ENCODE results near the gene TNIP2.
"Not testable (repeated sequence)": the region's sequence is repeated elsewhere in the genome, so short reads cannot be mapped to it uniquely, and the experiment has no call there.

The TNIP2 gene

GRCh38 chr4:2794486-2795299 lies 38.6 kb upstream of the TNIP2 start:
- DNase-seq (ENCODE audit: low spot score), result no peak

GRCh38 chr4:2793586-2794485 lies 37.7 kb upstream of the TNIP2 start:
- DNase-seq (ENCODE audit: low spot score), result no peak

DNA sequence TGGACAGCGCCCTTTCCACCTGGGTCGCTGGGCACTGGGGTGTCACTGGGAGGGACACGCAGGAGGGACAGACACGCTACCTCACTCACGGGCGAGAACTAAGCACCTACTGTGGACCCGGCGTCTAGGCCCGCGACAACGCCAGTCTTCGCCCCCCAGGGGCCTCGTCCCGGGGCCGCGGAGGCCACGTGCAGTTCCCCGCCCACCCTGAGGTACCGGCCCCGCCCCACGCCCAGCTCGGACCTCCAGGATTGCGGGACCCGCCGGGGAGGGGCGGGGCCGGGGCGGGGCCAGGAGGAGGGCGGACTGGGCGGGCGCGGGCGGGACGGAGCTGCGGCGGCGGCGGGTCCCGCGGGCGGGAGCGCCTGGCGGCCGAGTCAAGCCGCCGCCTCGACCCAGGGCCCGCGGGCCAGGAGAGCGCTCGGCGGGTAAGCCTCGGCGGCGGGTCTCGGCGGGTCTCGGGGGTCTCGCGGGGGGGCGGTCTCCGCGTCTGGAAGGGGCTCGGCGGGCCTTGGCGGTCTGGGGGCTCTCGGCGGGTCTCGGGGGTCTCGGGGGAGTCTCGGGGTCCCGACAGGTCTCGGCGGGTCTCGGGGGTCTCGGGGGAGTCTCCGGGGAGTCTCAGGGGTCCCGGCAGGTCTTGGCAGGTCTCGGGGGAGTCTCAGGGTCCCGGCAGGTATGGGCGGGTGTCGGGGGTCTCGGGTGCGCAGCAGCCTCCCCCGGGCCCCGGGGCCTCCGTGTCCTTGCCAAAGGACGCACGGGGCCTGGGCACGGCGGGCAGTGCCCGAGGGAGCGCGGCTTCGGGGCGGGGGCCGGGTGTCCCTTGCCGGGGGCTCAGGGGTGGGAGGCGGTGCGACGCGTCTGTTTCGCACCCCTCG lies 36.8 kb upstream of the TNIP2 start, which contains the start of gene SH3BP2:
Gene SH3BP2 (plus strand): TSS at position 375 of the 875 bp plus-strand sequence. CDS start 27,533 bp downstream, outside the sequence.
- no peak for DNase-seq (ENCODE audit: low spot score)

- DNase-seq (ENCODE audit: low spot score), result no peak
These were observed 36.2 kb upstream of the TNIP2 start for GRCh38 chr4:2792396-2792710.

GRCh38 chr4:2791518-2792395 lies 35.6 kb upstream of the TNIP2 start:
- no peak for DNase-seq (ENCODE audit: low spot score)

DNA sequence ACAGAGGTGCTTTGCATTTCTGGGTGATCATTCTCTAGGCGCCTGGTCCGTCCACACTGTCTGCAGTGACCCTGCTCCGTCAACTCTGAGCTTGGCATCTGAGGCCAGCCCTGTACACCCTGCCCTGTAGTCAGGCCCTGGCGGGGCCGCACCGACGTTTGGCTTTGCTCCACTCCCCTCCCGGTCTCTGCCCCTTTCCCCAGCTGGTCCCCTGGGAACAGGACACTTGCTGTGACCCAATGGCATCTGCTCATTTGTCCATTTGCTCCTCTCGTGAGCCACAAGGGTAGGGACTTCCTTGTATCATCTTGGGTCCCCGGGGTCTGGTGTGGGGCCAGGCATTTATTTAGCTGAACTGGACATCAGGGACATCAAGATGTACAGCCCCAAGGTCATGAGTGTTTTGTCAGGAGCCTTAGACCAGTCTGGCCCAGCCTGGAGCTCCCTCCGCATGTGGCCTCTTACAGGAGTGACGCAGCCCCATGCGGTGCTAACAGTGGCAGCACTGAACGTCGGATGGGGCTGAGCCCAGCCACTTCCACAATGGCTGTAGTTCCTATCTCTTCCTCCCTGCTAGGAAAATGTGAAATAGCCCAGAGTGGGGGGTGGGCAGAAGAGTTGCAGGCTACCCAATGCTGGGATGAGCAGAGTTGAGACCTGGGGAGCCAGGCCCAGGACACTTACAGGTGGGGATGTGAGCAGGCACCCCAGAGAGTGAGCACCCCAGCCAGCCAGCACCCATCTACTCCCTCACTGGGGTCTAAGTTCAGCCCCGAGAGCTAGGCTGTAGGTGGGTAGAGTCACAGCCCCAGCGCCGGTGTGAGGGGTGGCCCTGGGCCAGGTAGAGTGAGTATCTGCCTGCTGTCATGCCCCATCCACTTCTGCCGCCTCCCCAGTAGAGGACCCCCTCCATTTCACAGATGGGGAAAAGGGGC lies 34.7 kb upstream of the TNIP2 start:
- no peak for DNase-seq (ENCODE audit: low spot score)

- DNase-seq (ENCODE audit: low spot score), result no peak
These were observed 33.9 kb upstream of the TNIP2 start for GRCh38 chr4:2789793-2790582.

DNA sequence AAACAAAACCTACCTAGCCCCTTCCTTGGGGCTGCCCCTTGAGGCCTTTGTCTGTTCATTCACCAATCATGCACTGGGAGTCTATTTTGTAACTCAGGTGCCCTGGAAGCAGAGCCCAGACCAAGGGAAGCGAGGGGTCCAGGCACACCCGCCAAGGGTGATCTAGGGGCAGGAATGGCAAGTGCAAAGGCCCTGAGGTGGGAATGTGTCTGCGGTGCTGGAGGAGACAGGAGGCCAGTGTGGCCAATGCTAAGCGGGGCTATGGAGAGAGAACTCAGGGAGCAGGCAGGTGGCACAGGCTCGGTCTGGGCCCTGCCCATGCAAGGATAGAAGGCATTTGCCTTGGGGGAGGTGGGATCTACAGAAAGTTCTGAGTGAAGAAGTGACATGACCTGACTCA lies 33.2 kb upstream of the TNIP2 start:
- DNase-seq (ENCODE audit: low spot score), result no peak

DNA sequence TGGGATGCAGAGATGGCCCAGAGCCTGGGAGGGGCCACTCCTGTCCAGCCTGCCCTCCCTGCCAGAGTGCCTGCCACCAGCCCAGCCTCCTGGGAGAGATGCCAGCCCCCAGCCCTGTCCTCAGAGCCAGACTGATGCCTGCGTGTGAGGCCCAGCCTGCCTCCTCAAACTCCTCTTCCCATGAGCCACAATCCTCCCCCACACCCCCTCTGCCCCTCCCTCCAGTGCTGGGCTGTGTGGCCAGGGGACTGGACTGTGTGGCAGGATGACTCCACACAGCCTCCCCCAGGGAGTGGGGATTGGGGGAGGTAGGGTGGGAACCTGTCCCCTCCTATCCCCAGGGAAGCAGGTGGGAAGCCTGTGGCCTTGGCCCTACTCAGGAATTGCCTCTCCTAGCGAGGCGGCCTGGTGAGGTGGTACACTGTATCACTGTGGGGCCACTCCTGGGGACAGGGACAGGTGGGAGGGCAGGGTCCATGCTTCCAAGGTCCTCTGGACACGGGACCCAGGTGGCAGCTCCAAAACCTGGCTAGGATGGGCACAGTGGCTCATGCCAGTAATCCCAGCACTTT lies 32.5 kb upstream of the TNIP2 start:
- DNase-seq (ENCODE audit: low spot score), result no peak

- no peak for DNase-seq (ENCODE audit: low spot score)
These were observed 32.0 kb upstream of the TNIP2 start for GRCh38 chr4:2788101-2788500.

DNA sequence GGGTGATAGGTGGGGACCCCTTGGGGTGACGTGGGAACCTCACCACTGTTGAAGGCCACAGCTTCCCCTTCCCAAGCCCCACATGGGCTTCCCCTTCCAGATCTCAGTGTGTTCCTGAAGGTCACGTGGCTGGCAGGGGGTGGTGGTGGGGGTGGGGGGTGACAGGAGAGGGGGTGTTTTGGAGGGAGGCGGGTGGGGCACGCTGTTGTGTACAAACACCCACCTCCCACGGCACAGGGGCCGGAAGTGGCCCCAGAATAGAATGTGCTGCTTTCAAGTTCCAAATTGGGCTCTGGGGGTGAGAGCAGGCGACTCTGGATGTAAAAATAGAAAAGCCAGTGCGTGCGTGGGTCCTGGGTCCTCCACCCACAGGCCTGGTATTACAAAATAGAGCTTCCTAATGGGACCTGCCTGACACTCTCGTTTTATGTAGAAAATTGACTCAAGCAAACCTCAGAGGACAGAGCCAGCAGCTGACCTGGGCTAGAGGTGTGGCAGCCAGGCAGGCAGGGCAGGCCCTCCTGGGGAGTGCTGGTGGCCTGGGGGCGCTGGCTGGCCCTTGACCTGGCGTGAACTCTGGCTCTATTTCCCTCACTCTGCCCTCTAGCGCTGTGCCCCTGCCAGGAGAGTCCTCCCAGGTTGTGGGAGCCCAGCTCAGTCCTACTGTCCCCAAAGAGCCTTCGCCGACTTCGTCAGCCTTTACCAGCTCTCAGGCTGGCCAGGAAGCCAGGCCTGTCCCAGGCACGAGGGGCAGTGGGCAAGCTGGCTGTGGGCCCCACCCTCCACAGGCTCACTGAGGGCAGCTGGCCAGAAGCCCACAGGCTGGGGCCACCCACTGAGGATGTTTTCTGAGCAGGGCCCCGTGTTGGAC lies 31.3 kb upstream of the TNIP2 start:
- DNase-seq (ENCODE audit: low spot score), result peak; percentile 45

DNA sequence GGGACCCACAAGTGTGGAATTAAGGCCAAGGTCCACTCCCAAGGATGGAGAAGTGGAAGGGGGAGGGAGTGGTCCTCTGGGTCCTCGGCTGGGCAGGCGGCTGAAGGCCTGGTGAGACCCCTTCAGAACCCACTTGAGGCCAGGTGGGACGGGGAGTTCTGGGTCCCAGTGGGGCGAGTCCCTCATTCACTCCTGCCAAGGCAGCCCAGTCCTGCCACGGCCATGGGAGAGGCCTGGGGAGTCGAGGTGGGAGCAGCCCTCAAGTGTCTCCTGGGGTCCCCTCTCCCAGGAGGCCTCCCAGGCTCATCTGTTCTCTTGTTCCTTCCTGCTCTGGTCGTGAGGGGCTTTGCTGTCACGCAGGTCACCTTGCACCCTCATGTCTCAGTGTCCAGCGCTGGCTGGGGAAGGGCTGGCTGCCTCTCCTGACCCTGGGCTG lies 30.7 kb upstream of the TNIP2 start:
- DNase-seq (ENCODE audit: low spot score), result no peak

DNA sequence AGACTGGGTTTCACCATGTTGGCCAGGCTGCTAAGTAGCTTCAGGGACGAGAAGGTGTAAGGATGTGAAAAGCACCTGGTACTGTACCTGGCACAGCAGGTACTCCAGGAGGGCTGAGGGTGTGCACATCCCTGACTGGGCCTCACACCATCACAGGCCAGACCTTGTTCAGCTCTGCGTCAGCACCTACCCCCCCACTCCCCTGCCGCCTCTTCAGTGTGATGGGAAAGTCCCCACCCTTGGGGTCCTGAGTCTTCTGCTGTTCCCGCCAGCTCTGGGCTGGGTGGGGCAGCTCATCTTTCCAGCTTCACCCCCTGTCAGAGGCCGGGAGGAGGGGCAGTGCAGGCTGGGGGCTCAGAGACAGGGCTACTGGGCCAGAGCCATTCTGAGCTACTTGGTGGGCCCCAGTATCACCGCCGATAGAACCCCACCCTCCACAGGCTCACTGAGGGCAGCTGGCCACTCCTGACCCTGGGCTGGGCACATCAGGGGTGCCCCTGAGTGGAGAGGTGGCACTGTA lies 30.1 kb upstream of the TNIP2 start:
- DNase-seq (ENCODE audit: low spot score), result no peak

DNA sequence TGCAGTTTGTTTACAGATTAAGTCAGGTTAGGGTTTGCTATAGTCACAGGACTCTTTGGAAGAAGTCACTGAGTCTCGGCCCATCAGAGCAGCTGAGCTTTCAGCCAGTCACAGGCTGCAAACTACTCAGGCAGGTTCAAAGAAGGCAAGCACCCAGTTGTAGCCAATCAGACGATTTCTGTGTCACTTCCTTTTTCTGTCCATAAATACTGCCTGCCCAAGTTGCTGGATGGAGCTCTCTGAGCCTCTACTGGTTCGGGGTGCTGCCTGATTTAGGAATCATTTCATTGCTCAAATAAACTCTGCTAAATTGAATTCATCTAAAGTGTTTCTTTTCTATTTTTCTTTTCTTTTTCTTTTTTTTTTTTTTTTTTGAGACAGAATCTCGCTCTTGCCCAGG lies 29.5 kb upstream of the TNIP2 start:
- DNase-seq (ENCODE audit: low spot score), result no peak

DNA sequence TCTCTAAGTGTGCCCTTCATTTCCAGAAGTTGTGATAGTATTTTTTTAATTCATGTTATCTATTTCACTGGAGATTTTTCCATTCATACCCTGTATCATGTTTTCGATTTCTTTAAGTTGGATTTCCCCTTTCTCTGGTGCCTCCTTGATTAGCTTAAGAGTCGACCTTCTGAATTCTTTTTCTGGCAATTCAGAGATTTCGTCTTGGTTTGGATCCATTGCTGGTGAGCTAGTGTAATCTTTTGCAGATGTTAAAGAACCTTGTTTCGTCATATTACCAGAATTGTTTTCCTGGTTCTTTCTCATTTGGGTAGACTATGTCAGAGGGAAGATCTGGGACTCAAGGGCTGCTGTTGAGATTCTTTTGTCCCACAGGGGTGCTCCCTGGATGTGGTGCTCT lies 27.7 kb upstream of the TNIP2 start:
- DNase-seq (ENCODE audit: low spot score), result no peak

- no peak for DNase-seq (ENCODE audit: low spot score)
These were observed 25.8 kb upstream of the TNIP2 start for GRCh38 chr4:2781911-2782310.

DNA sequence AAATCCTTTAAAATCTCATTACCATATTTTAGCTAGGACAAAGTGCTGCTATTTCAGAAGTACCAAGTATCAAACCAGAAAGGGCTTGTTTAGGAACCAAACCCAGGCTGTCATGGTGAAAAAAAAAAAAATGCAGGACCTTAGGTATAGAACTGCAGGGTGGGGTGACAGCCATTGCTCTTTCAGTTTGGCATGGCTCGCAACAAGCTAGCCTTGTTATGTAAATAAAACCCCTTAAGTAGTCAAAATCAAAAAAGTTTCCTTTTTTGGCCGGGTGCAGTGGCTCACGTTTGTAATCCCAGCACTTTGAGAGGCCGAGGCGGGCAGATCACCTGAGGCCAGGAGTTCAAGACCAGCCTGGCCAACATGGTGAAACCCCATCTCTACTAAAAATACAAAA lies 24.5 kb upstream of the TNIP2 start:
- DNase-seq (ENCODE audit: low spot score), result not testable (repeated sequence)

GRCh38 chr4:2771264-2771663 lies 15.1 kb upstream of the TNIP2 start:
- no peak for DNase-seq (ENCODE audit: low spot score)

Measured in putamen (tissue), 1 donor.